ENCODE data around the gene RTKN2. TPM values are rescaled to one million over a fixed set of nuclear protein-coding genes. Genes with fewer than 3 reads are reported as not detected.

The RTKN2 gene
- polyA plus RNA-seq, 3 donors = 9.2 to 11.8 (median 10.2) TPM

DNA sequence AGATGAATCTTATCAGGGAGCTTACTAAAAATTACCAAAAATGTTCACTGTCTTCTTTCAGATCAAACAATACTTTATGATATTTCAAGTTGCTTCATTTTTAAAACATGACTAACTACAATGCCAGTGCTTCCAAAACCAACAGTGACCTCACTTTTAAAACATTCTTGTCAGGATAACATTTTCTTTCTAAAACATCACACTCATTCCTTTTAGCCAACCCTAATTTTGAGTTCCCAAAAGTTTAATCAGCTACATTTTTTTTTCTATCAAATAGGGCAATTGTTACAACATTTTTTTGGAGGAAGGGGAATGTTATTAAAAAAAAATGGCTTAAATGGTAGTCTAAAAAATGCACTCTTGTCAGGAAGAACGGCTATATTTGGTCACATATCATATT, 37.3 kb downstream of the RTKN2 start:
- DNase-seq (ENCODE audit: low read depth in 3 of 3, low spot score in 2 of 3) = no peak

GRCh38 chr10:62230344-62231121, 38.1 kb downstream of the RTKN2 start:
- no peak for DNase-seq (ENCODE audit: low read depth in 3 of 3, low spot score in 2 of 3)

- DNase-seq (ENCODE audit: low read depth in 3 of 3, low spot score in 2 of 3) = no peak
Measured at GRCh38 chr10:62225362-62225761, 43.3 kb downstream of the RTKN2 start.

DNA sequence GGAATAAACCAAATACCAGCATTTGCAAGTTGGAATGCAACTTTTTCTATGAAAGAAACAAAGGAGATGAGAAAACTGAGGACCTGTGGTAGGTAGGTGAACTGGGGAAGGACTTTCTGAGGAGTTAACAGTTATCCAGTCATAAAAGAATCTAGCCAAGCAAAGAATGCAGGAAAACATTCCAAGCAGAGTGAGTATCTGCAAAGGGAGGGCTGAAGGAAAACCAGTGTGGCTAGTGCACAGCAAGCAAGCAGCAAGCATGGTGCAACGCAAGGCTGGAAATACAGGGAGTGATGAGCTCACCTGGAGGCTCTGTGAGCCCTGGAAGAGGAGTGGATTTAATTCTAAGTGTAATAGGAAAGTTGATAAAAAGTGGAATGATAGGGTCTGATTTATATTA, 44.0 kb downstream of the RTKN2 start:
- no peak for DNase-seq (ENCODE audit: low read depth in 3 of 3, low spot score in 2 of 3)

- DNase-seq (ENCODE audit: low read depth in 3 of 3, low spot score in 2 of 3) = no peak
Measured at GRCh38 chr10:62217683-62218082, 51.0 kb downstream of the RTKN2 start.

DNA sequence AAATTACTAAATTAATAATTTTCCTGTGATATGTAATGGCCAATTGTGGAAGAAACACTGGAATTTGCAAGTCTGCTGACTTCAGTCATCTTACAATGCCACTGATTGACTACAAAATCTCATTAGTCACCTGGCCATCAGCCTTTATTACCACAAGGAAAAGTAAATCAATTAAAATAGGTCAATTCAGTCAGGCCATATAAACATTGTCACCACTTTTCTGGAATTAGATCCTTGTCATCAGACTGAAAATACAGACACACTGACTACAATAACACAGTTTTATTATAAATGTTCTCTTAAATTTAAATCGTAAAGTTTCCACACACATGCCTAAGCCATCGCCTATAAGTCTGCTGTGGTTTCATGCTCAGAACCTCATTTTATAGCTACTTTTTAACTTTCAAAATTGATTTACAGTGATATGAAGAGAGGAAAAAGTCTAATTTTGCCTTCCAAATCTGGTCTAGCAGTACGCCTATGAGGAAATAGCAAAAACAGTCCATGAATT, 54.2 kb downstream of the RTKN2 start:
- no peak for DNase-seq (ENCODE audit: low read depth in 3 of 3, low spot score in 2 of 3)

- no peak for DNase-seq (ENCODE audit: low read depth in 3 of 3, low spot score in 2 of 3)
Measured at GRCh38 chr10:62205750-62206399, 62.8 kb downstream of the RTKN2 start.

DNA sequence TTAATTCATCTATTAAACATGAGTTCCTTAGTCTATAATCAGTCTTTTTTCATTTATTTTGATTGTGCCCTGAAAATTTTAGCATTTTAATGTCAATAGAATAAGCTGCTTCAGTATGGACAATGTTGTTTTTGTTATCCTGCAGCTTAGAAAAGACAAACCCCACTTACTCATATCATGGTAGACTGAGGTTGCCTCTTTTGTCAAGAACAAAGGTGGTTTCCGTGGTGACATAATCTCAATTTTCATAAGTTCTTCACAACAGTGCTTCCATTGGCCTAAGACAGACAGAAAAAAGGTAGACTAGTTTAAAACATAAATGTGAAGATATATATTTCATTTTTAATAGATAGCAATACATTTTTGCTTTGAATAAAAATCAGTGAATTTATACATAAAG, 69.1 kb downstream of the RTKN2 start:
- DNase-seq (ENCODE audit: low read depth in 3 of 3, low spot score in 2 of 3) = no peak

- no peak for DNase-seq (ENCODE audit: low read depth in 3 of 3, low spot score in 2 of 3)
Measured at GRCh38 chr10:62196528-62196927, 72.1 kb downstream of the RTKN2 start.

GRCh38 chr10:62195675-62195926, 73.0 kb downstream of the RTKN2 start:
- DNase-seq (ENCODE audit: low read depth in 3 of 3, low spot score in 2 of 3) = no peak

DNA sequence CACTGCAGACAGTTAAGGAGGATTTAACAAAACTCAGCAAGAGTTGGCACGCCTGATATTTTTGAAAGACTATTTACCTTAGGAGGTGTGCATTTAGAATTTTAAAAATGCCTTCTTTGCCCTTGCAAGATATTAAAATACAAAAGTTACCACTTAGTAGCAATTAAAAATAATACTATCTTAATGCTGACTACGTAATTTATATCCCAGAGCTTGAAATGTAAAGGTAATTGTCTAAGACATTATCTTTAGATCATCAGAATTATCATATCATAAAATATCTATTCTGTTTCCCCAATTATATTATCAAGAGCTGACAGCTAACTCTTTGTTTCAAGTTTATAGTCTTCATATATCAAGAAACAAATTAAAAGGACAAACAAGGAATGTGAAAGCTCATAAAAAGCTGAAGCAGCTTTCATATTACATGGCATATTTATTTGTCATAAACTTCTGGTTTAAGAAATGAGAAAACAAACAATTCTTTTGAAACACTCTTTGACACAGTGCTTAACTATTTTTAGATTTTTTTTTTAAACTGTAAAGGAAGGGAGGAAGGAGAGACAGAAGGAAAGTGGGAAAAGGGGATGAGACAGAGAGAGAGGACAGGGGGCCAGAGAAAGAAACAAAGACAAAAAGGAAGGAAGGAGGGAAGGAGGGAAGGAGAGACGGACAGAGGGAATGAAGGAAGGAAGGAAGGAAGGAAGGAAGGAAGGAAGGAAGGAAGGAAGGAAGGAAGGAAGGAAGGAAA, 73.5 kb downstream of the RTKN2 start:
- DNase-seq (ENCODE audit: low read depth in 3 of 3, low spot score in 2 of 3) = no peak

DNA sequence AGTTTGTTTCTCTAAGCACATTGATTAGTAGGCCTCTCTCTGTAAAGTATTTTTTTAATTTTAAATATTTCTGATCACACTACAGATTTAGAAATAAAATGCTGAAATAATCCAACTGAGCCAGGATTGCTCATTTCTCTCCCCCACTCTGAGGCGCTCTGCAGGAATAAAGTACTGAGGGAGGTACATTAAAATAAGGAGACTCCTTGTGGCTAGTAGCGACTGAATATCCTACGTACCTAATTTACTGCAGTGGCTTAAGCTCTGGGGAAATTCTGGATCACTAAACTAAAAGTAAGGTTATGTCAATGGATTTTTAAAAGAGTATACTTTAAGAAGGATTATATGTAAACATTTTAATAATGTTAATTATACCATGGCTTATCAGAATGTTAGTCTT, 75.2 kb downstream of the RTKN2 start:
- no peak for DNase-seq (ENCODE audit: low read depth in 3 of 3, low spot score in 2 of 3)

DNA sequence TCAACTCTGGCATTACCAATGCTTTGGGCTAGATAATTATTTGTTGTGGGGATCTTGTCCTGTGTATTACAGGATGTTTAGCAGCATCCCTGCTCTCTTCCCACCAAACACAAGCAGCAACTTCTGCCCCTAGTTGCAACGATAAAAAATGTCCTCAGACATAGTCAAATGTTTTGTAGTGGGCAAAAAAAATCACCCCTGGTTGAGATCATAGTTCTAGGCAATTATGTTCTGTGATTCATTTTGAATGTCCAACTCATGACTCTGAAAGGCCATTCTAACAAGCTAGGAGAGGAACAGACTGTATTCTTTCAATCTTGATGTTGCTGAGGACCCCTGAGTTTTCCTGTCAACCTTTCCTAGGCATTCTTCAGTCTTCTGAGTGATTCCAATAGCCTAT, 79.5 kb downstream of the RTKN2 start:
- DNase-seq (ENCODE audit: low read depth in 3 of 3, low spot score in 2 of 3) = no peak

DNA sequence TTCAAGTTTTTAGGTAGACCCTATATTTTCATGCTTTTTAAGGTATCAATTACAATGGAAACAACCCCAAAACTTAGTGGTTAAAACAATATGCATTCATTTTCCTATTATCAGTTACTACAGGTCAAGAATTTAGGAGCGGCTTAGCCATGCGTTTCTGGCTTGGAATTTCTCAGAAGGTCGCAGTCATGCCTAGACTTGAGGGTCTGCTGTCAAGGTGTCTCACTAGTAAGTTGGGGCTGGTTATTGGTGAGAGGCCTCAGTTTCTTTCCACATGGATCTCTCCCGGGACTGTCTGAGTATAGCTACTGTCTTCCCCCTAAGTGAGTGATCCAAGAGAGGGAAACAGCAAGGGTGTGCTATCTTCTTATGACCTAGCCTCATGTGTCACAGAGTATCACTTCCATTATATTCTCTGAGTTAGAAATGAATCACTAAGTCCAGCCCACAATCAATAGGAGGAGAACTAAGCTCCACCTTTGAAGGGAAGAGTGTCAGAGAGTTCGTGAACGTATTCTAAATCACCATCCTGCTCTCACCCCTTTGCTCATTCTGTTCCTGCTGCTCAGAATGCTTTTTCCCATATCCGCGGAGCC, 80.5 kb downstream of the RTKN2 start:
- no peak for DNase-seq (ENCODE audit: low read depth in 3 of 3, low spot score in 2 of 3)

DNA sequence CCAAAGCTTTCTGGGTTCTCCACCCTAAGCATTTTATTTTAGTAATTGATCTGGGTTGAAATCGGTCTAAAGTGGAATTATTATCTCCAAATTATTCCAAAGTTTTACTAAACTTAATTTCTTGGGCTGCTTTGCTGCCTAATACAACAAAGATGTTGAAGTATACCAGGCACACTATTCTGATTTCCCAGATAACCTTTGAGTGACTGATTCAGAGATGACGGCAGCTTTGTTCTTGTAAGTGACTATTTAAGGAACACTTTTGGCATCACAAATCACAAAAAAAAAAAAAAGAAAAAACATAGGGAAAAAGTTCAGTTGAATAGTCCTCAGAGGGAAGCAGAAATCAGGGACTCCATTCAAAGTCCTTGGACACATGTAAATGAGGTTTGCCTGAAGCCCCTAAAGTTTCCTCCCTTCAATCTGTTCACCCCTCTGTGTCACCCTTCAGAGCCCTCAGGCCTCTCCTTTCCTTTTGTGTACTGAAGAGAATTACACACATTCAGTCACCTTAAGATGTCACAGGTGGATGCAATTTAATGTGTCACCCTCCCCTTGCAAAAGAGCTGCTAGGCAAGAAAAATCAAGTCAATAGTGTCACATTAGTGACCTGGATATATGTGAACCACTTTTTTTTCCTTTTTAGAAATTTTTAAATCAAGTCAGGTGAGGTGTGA, 81.5 kb downstream of the RTKN2 start:
- DNase-seq (ENCODE audit: low read depth in 3 of 3, low spot score in 2 of 3) = no peak

DNA sequence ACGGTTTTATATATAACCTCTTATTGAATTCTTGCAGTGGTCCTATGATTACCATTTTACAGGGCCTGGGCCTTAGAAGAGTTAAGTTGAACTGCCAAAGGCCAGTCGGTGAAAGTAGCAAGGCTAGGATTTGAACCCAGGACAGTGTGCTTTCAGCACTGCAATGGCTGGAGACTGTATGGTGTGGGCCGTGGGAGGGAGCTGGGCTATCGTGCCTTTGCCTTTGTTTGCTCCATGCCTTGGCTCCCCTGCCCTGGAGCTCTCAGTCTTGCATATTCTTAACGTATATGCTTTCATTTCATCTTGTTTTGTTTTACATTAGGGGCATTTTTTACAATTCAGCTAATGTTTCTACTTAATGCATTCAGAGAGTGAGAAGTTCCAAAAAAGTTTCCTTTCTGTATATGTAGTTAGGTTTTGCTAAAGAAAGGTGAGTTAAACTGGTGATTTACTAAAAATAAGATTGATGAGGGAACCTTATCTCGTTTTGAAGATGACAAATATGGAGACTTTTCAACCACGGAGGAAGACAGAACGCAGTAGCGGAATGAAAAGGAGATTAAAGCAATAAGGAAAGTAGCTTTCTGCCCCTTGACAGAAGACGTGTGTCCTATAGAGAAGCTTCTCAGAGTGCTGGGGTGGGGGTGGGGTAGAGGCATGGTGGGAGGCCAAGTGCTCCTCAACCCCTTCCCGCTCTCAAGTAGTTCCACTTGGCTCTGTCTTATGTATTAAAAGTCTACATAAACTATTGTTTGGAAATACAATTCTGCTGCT, 82.5 kb downstream of the RTKN2 start:
- no peak for DNase-seq (ENCODE audit: low read depth in 3 of 3, low spot score in 2 of 3)

- no peak for DNase-seq (ENCODE audit: low read depth in 3 of 3, low spot score in 2 of 3)
Measured at GRCh38 chr10:62183857-62184795, 84.5 kb downstream of the RTKN2 start.

GRCh38 chr10:62183442-62183841, 85.2 kb downstream of the RTKN2 start:
- DNase-seq (ENCODE audit: low read depth in 3 of 3, low spot score in 2 of 3) = no peak

- no peak for DNase-seq (ENCODE audit: low read depth in 3 of 3, low spot score in 2 of 3)
Measured at GRCh38 chr10:62182595-62182994, 86.0 kb downstream of the RTKN2 start.
